AG09309 (cell line): Measurements from ENCODE around the gene ATP5F1E.
A peak's percentile ranks its signal among the peaks of the same experiment; 100 is the strongest.
"Not testable (repeated sequence)": the region's sequence is repeated elsewhere in the genome, so short reads cannot be mapped to it uniquely, and the experiment has no call there.

Experiments
- DNase-seq: peaks from one replicate; pipeline ENCODE4 v3.0.0-alpha.2; 2010; ENCODE audit warnings: low read depth
- H3K4me3 ChIP-seq: 2 replicates; pipeline ENCODE4 v1.5.1; 2011; ENCODE audit warnings: mild to moderate bottlenecking, low read depth, low read length, moderate library complexity; ENCODE audit not compliant: control insufficient read depth
- TF ChIP-seq, protein P1 (sequence below): IDR thresholded peaks from 2 replicates; pipeline ENCODE4 v1.5.1; 2011; ENCODE audit warnings: mild to moderate bottlenecking, low read depth, low read length, inconsistent platforms; ENCODE audit not compliant: insufficient read depth, control insufficient read depth; ENCODE audit errors: missing control alignments

ATP5F1E gene

GRCh38 chr20:59044796-59045195 is 12.7 kb upstream of the ATP5F1E start:
- no peak for DNase-seq
- no peak overlapping the region for H3K4me3 ChIP-seq
- TF ChIP-seq, protein P1, sequence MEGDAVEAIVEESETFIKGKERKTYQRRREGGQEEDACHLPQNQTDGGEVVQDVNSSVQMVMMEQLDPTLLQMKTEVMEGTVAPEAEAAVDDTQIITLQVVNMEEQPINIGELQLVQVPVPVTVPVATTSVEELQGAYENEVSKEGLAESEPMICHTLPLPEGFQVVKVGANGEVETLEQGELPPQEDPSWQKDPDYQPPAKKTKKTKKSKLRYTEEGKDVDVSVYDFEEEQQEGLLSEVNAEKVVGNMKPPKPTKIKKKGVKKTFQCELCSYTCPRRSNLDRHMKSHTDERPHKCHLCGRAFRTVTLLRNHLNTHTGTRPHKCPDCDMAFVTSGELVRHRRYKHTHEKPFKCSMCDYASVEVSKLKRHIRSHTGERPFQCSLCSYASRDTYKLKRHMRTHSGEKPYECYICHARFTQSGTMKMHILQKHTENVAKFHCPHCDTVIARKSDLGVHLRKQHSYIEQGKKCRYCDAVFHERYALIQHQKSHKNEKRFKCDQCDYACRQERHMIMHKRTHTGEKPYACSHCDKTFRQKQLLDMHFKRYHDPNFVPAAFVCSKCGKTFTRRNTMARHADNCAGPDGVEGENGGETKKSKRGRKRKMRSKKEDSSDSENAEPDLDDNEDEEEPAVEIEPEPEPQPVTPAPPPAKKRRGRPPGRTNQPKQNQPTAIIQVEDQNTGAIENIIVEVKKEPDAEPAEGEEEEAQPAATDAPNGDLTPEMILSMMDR, result no peak

DNA sequence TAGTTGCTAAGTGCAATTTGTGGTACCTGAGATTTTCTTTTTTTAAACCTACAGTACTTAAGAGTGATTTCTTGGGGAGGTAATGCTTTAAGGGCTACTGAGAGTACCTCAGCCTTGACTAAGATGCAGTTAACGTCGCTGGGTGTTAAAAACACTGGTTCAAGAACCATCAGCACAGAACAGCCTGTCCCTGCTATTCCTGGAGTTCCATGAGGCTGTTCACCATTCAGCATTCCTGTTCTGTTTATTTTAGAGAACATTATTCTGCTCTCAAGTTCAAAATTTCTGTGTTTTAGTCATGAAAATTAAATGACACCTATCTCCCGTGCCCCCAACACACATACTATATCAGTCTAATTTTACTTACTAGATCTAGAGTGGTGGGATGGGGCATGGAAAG is 12.2 kb upstream of the ATP5F1E start:
- TF ChIP-seq, protein P1, result no peak
- no peak for DNase-seq

GRCh38 chr20:59043698-59044097 is 11.6 kb upstream of the ATP5F1E start:
- DNase-seq, result no peak
- TF ChIP-seq, protein P1, result no peak
- H3K4me3 ChIP-seq, result no peak overlapping the region

More for the DNA sequence above, 12.2 kb upstream of the ATP5F1E start:
- no peak overlapping the region for H3K4me3 ChIP-seq

- H3K4me3 ChIP-seq, result peak overlapping the region; percentile 90
- no peak for DNase-seq
- TF ChIP-seq, protein P1, result no peak
Observed at GRCh38 chr20:59042796-59043631, 10.9 kb upstream of the ATP5F1E start.

- DNase-seq, result no peak
- H3K4me3 ChIP-seq, result peak within 1 kb of the TSS; percentile 90
- TF ChIP-seq, protein P1, result no peak
Observed at GRCh38 chr20:59042151-59042795, 10.1 kb upstream of the ATP5F1E start, which contains the start of gene PRELID3B. Gene PRELID3B, minus strand, starts transcription at chr20:59042786. Its CDS starts 56 bp downstream, at chr20:59042730.

DNA sequence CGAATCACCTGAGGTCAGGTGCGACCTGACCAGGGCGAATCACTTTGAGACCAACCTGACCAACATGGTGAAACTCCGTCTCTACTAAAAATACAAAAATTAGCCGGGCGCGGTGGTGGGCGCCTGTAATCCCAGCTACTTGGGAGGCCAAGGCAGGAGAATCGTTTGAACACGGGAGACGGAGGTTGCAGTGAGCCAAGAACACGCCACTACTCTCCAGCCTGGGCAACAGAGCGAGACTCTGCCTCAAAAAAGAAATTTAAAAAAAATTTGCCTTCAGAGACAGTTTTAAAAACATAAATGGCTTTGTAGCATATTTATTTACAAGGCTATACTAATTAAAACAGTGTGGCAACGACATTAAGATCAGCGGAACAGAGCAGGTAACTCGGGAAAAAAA is 9.4 kb upstream of the ATP5F1E start:
- peak overlapping the region; percentile 90 for H3K4me3 ChIP-seq
- not testable (repeated sequence) for DNase-seq

- TF ChIP-seq, protein P1, result no peak
- DNase-seq, result no peak
- H3K4me3 ChIP-seq, result no peak overlapping the region
Observed at GRCh38 chr20:59040667-59041066, 8.5 kb upstream of the ATP5F1E start.
